Endothelial cell of umbilical vein (primary cell): ENCODE results near the gene CWC27. TPM values are rescaled to one million over a fixed set of nuclear protein-coding genes. Genes with fewer than 3 reads are reported as not detected.

Source experiments
- BruUV-seq: library from RNA; stranded (reverse); fragments of 400-500 nt; replicated peaks from 2 replicates; lab custom pipeline; 2021; lab: Mats Ljungman, UMichigan
- CTCF ChIA-PET: fragments of 300-600, 350-600 bp; sonication (Branson Sonifier 250); formaldehyde crosslinking; loops from one replicate; lab custom pipeline; 2021; ENCODE audit warnings: antibody characterized with exemption, inconsistent platforms; lab: Charles Lee
- POLR2A ChIA-PET: fragments of 300-600, 350-600 bp; sonication (Branson Sonifier 250); formaldehyde crosslinking; loops from one replicate; lab custom pipeline; 2021; ENCODE audit warnings: antibody characterized with exemption, inconsistent platforms; lab: Charles Lee
- DNase-seq: peaks from one replicate; pipeline ENCODE4 v3.0.0-alpha.2; 2011; ENCODE audit warnings: low read depth, low spot score
- FAIRE-seq: peaks from 2 replicates; lab custom pipeline; 2011; peaks lifted over from hg19 to GRCh38; lab: Jason Lieb, UNC
- H2AFZ ChIP-seq: 2 replicates; pipeline ENCODE4 v1.6.0; 2012; ENCODE audit warnings: low read depth, low read length, control low read depth, inconsistent platforms
- H3K27ac ChIP-seq: 2 replicates; pipeline ENCODE4 v1.5.1; 2011; ENCODE audit warnings: low read depth, mild to moderate bottlenecking, control low read depth, low read length, moderate library complexity; ENCODE audit not compliant: insufficient read depth
- H3K27me3 ChIP-seq, 2 experiments: 2 replicates each; pipeline versions ENCODE4 v1.6.0 to v1.6.1; 2011; ENCODE audit warnings: low read length in 2 of 2, mixed read lengths in 1 of 2; ENCODE audit not compliant: control insufficient read depth in 2 of 2, insufficient read depth in 2 of 2
- H3K36me3 ChIP-seq, 2 experiments: 2 replicates in 1 of 2; 3 replicates in 1 of 2; pipeline ENCODE4 v1.5.1; 2011; ENCODE audit warnings: low read length in 2 of 2, mild to moderate bottlenecking in 1 of 2, moderate library complexity in 1 of 2; ENCODE audit not compliant: control insufficient read depth in 2 of 2, insufficient read depth in 2 of 2; ENCODE audit errors: extremely low read depth in 1 of 2
- H3K4me1 ChIP-seq: 3 replicates; pipeline ENCODE4 v1.5.1; 2011; ENCODE audit warnings: mild to moderate bottlenecking, low read length; ENCODE audit not compliant: control insufficient read depth, insufficient read depth; ENCODE audit errors: extremely low read depth
- H3K4me2 ChIP-seq: 2 replicates; pipeline ENCODE4 v1.6.1; 2011; ENCODE audit warnings: low read length, control low read depth, mixed read lengths; ENCODE audit not compliant: insufficient read depth
- H3K4me3 ChIP-seq, 3 experiments: fragments of 200-600 bp in 1 of 3; sonication (generic), shearing (Covaris generic) in 1 of 3; replicated peaks in 1 of 3; 2 replicates each; pipeline ENCODE4 v1.5.1; 2011 to 2016; ENCODE audit warnings: control low read depth in 3 of 3, low read length in 3 of 3, mild to moderate bottlenecking in 2 of 3, inconsistent platforms in 1 of 3, low read depth in 1 of 3, moderate library complexity in 1 of 3; ENCODE audit not compliant: insufficient read depth in 1 of 3
- H3K79me2 ChIP-seq: 2 replicates; pipeline ENCODE4 v1.6.0; 2012; ENCODE audit warnings: low read length, inconsistent platforms; ENCODE audit not compliant: control insufficient read depth, insufficient read depth
- H3K9ac ChIP-seq: replicated peaks from 2 replicates; pipeline ENCODE3; 2011; ENCODE audit warnings: low read length, control low read depth; ENCODE audit not compliant: insufficient read depth; ENCODE audit errors: extremely low read depth
- H3K9me1 ChIP-seq: replicated peaks from 3 replicates; pipeline ENCODE4 v1.6.0; 2011; ENCODE audit warnings: mild to moderate bottlenecking, low read length; ENCODE audit not compliant: control insufficient read depth, insufficient read depth; ENCODE audit errors: extremely low read depth
- H3K9me3 ChIP-seq: replicated peaks from 2 replicates; pipeline ENCODE4 v1.5.1; 2012; ENCODE audit warnings: low read length, inconsistent platforms; ENCODE audit not compliant: control insufficient read depth, insufficient read depth
- H4K20me1 ChIP-seq: replicated peaks from 2 replicates; pipeline ENCODE3; 2011; ENCODE audit warnings: mild to moderate bottlenecking, low read length; ENCODE audit not compliant: control insufficient read depth, insufficient read depth; ENCODE audit errors: extremely low read depth
- FOS ChIP-seq: IDR thresholded peaks from 2 replicates; pipeline ENCODE4 v1.6.1; 2011; ENCODE audit warnings: mild to moderate bottlenecking, low read length, moderate library complexity, borderline replicate concordance; ENCODE audit not compliant: insufficient read depth
- GATA2 ChIP-seq: IDR thresholded peaks from 2 replicates; pipeline ENCODE4 v1.7.0; 2011; ENCODE audit warnings: low read depth, mild to moderate bottlenecking, moderate library complexity, mixed read lengths, low read length; ENCODE audit not compliant: insufficient read length, insufficient read depth
- JUN ChIP-seq: IDR thresholded peaks from 2 replicates; pipeline ENCODE4 v1.6.1; 2011; ENCODE audit warnings: borderline replicate concordance, low read depth; ENCODE audit not compliant: insufficient read length, insufficient read depth
- POLR2A ChIP-seq: IDR thresholded peaks from 2 replicates; pipeline ENCODE4 v1.6.1; 2012; ENCODE audit warnings: low read depth, mild to moderate bottlenecking, control low read depth, low read length
- POLR2AphosphoS5 ChIP-seq: IDR thresholded peaks from 2 replicates; pipeline ENCODE4 v1.6.1; 2012; ENCODE audit warnings: low read depth, mild to moderate bottlenecking, control low read depth, low read length, moderate library complexity; ENCODE audit not compliant: insufficient read depth
- dilution Hi-C: fragments of 300-500 bp; cut with MboI; formaldehyde crosslinking; loops from one replicate; pipeline ENCODE4 v1.15.0; 2019; ENCODE audit warnings: low sequenced_read_pairs; ENCODE audit not compliant: extremely low pct_ligation_motif_present
- intact Hi-C: fragments of 100-400 bp; cut with micrococcal nuclease; formaldehyde crosslinking; loops from one replicate; pipeline ENCODE4 v1.10.0; 2022
- polyA plus RNA-seq, 4 experiments: library from polyadenylated mRNA; depleted of rRNA in 3 of 4; stranded (reverse) in 3 of 4; unstranded in 1 of 4; fragments of >200 nt; gene quantifications; 2 replicates each; pipeline versions ENCODE4 v1.2.1 to v1.2.3, GENCODE V29; 2011 to 2012; ENCODE audit warnings: missing spikeins in 1 of 4
- total RNA-seq: library from RNA; stranded (reverse); gene quantifications from 2 replicates; pipeline ENCODE4 v1.2.3, GENCODE V29; 2021

Gene CWC27
- total and polyA plus RNA-seq, 2 donors (not counting 3 experiments of a cell fraction or from before 2014, with no cell fraction given): 11.9 to 23.8 TPM

DNA sequence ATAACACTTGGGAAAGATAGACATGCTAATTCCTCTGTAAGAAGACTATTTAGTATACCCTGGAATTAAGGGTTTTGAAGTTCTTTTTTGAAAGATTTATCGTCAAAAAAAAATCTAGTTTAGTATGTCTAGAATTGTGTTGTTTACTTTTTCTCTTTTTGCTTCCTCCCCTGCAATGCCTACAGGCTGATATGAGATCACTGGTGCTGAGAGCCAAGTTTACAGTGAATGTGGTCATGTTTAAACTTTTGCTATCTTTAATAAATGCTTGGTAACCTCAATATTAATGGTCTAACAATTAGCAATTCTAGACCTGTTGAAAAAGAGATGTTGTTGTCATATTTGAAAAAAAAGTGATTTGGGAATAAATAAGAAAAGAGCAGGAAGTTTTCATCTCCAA, 86.1 kb downstream of the CWC27 start:
- Histone ChIP-seq H3K79me2 (no peaks in the 10 kb centered on the region), H3K4me2 (no peak overlapping the region), H3K4me1 (no peaks in the 10 kb centered on the region), H3K9me3 (no peaks in the 10 kb centered on the region), H3K36me3 (no peaks in the 10 kb centered on the region), H4K20me1 (no peaks in the 10 kb centered on the region), H3K9ac (no peak overlapping the region), H3K27me3 (no peaks in the 10 kb centered on the region), H3K4me3 (no peak overlapping the region), H3K9me1 (no peaks in the 10 kb centered on the region), H3K27ac (no peak overlapping the region), H2AFZ (no peak overlapping the region)
- ChIA-PET CTCF (no interaction called here), POLR2A (no interaction called here)
- dilution Hi-C loops: no loop called here
- no TSS peak for BruUV-seq
- no peak for FAIRE-seq
- no peak for TF ChIP-seq POLR2AphosphoS5
- TF ChIP-seq GATA2: no peak
- intact Hi-C loops: no loop called here
- DNase-seq: no peak

DNA sequence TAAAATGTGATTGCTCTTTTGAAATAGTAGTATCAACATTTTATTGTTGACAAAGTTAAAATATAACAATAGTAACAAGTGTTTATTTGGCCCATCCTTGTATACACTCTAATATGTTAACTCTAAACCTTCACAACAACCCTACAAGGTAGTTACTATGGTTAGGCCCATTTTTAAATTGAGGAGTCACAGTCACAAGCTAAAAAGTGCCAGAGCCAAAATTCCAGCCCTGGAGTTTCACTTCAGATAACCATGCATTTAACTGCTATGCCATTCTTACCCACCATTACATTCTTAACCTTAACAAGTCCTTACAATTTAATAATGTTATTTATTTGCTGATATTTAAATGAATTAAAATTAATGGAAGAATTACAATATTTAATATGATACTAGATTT, 91.2 kb downstream of the CWC27 start:
- Histone ChIP-seq H3K9ac (no peak overlapping the region), H3K27ac (no peak overlapping the region), H3K4me1 (no peaks in the 10 kb centered on the region), H3K36me3 (no peaks in the 10 kb centered on the region), H3K4me3 (no peak overlapping the region), H3K27me3 (no peaks in the 10 kb centered on the region), H2AFZ (no peak overlapping the region), H3K9me1 (no peaks in the 10 kb centered on the region), H3K9me3 (no peaks in the 10 kb centered on the region), H4K20me1 (no peaks in the 10 kb centered on the region), H3K79me2 (no peaks in the 10 kb centered on the region), H3K4me2 (no peak overlapping the region)
- no TSS peak for BruUV-seq
- TF ChIP-seq POLR2A: no peak
- no peak for TF ChIP-seq JUN
- TF ChIP-seq FOS: no peak
- FAIRE-seq (no peak), DNase-seq (no peak)
- intact Hi-C loops: no loop called here
- dilution Hi-C loops: no loop called here
- ChIA-PET CTCF (no interaction called here), POLR2A (no interaction called here)
